ENCODE data around the gene EXOC4.

DNA sequence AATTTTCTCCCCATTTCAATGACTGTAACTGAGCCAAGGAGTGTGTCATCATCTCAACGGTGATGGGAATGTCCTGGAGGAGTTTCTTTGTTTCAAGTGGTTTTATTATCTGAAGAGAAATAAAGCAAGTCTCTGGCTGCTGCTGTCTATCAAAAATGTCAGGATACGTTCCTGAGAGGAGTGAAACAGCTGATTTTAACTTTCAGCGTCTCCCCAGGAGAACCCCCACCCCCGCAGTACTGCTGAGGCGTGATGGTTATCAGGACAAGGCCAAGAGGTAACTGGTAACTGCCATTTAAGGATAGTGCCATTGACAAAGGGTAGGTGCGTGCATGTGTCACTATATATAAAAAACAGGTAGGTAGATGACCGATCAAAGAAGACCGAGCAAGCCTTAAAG lies 803.9 kb downstream of the EXOC4 start:
- TF ChIP-seq POLR2A (IDR thresholded peaks at IDR 0.05) = no peak
- no peak for TF ChIP-seq CTCF (IDR thresholded peaks at IDR 0.05)
